GM12878 (cell line): ENCODE data around the gene VWA7. TPM values are rescaled to one million over a fixed set of nuclear protein-coding genes. Genes with fewer than 3 reads are reported as not detected.

Experiments
- BACH1 ChIP-seq: fragments of 450-650 bp; IDR thresholded peaks from 2 replicates; pipeline ENCODE4 v1.6.1; 2017; ENCODE audit warnings: mild to moderate bottlenecking, borderline replicate concordance
- BMI1 ChIP-seq: fragments of 450-650 bp; IDR thresholded peaks from 2 replicates; pipeline ENCODE4 v1.6.1; 2016; ENCODE audit warnings: mild to moderate bottlenecking, moderate library complexity, borderline replicate concordance
- EED ChIP-seq: sonication (generic); IDR thresholded peaks from 2 replicates; pipeline ENCODE4 v1.6.1; 2016; ENCODE audit warnings: antibody characterized with exemption, low read depth
- JUNB ChIP-seq: IDR thresholded peaks from 2 replicates; pipeline ENCODE4 v1.6.1; 2016; ENCODE audit warnings: antibody characterized with exemption, mild to moderate bottlenecking
- JUND ChIP-seq: IDR thresholded peaks from 2 replicates; pipeline ENCODE4 v1.6.1; 2012; ENCODE audit warnings: low read depth, mild to moderate bottlenecking, low read length, improper control_type of control experiment, moderate library complexity
- MEF2A ChIP-seq: IDR thresholded peaks from 2 replicates; pipeline ENCODE4 v1.6.1; 2011; ENCODE audit warnings: low read depth, mild to moderate bottlenecking, low read length, moderate library complexity; ENCODE audit not compliant: insufficient read depth
- MEF2B ChIP-seq: fragments of 450-650 bp; IDR thresholded peaks from 2 replicates; pipeline ENCODE4 v1.6.1; 2018; ENCODE audit warnings: mild to moderate bottlenecking, moderate library complexity; ENCODE audit not compliant: partially characterized antibody, poor library complexity, severe bottlenecking
- MTA3 ChIP-seq: IDR thresholded peaks from 2 replicates; pipeline ENCODE4 v1.6.1; 2012; ENCODE audit warnings: low read length, inconsistent platforms, borderline replicate concordance
- MYC ChIP-seq: IDR thresholded peaks from 2 replicates; pipeline ENCODE4 v1.6.1; 2011; ENCODE audit warnings: mild to moderate bottlenecking, low read length, moderate library complexity, inconsistent platforms; ENCODE audit not compliant: insufficient read depth, insufficient replicate concordance, insufficient read length, severe bottlenecking
- NFIC ChIP-seq: IDR thresholded peaks from 2 replicates; pipeline ENCODE4 v1.6.1; 2012; ENCODE audit warnings: low read depth, mild to moderate bottlenecking, inconsistent platforms, low read length, moderate library complexity
- NFXL1 ChIP-seq: fragments of 450-650 bp; IDR thresholded peaks from 2 replicates; pipeline ENCODE4 v1.6.1; 2017; ENCODE audit warnings: antibody characterized with exemption, mild to moderate bottlenecking, borderline replicate concordance
- NFYB ChIP-seq: IDR thresholded peaks from 2 replicates; pipeline ENCODE4 v1.6.1; 2011; ENCODE audit warnings: low read depth, mild to moderate bottlenecking, low read length, improper control_type of control experiment, moderate library complexity; ENCODE audit not compliant: insufficient read depth
- POLR2AphosphoS2 ChIP-seq: IDR thresholded peaks from 2 replicates; pipeline ENCODE4 v1.6.1; 2011; ENCODE audit warnings: low read depth, mild to moderate bottlenecking, low read length, improper control_type of control experiment, moderate library complexity
- POLR2AphosphoS5 ChIP-seq: IDR thresholded peaks from 2 replicates; pipeline ENCODE4 v1.6.1; 2011; ENCODE audit warnings: mild to moderate bottlenecking, low read length, inconsistent platforms
- RCOR1 ChIP-seq: conservative IDR thresholded peaks from 2 replicates; pipeline ENCODE4 v1.6.1; 2012; ENCODE audit warnings: low read depth, low read length, improper control_type of control experiment
- SMARCA5 ChIP-seq: fragments of 450-650 bp; IDR thresholded peaks from 2 replicates; pipeline ENCODE4 v1.6.1; 2017; ENCODE audit warnings: mild to moderate bottlenecking
- SP1 ChIP-seq: IDR thresholded peaks from one replicate; pipeline ENCODE4 v1.6.1; 2011; ENCODE audit warnings: low read depth, low read length
- STAT1 ChIP-seq: fragments of 450-650 bp; conservative IDR thresholded peaks from 2 replicates; pipeline ENCODE4 v1.6.1; 2014; ENCODE audit warnings: antibody characterized with exemption, mild to moderate bottlenecking
- TAF1 ChIP-seq: IDR thresholded peaks from 2 replicates; pipeline ENCODE4 v1.6.1; 2011; ENCODE audit warnings: mild to moderate bottlenecking, low read depth, low read length, borderline replicate concordance
- YBX1 ChIP-seq: fragments of 450-650 bp; IDR thresholded peaks from 2 replicates; pipeline ENCODE4 v1.6.1; 2016; ENCODE audit warnings: antibody characterized with exemption
- ZBED1 ChIP-seq: IDR thresholded peaks from 2 replicates; pipeline ENCODE4 v1.6.1; 2016; ENCODE audit warnings: borderline replicate concordance
- ZNF207 ChIP-seq: fragments of 450-650 bp; IDR thresholded peaks from 2 replicates; pipeline ENCODE4 v1.6.1; 2014; ENCODE audit warnings: antibody characterized with exemption, mild to moderate bottlenecking, borderline replicate concordance
- polyA plus RNA-seq, 11 experiments: library from polyadenylated mRNA; depleted of rRNA in 4 of 11; unstranded in 6 of 11; stranded (reverse) in 5 of 11; fragments of >200 nt; fragmentation: Nextera tagmentation in 4 of 11; fragmentation: Illumina TruSeq in 1 of 11; extraction: Ambion mirVana in 4 of 11; extraction: Trizol in 1 of 11; gene quantifications; 1 replicate in 1 of 11; 2 replicates in 10 of 11; pipeline versions ENCODE4 v1.2.1 to v1.2.3, GENCODE V29; 2011 to 2016; ENCODE audit warnings: inconsistent platforms in 2 of 11, missing spikeins in 2 of 11, low read depth in 1 of 11
- total RNA-seq, 4 experiments: library from RNA; depleted of rRNA in 3 of 4; stranded (reverse); fragments of >200 nt in 3 of 4; fragmentation: Illumina TruSeq in 1 of 4; extraction: Trizol in 1 of 4; gene quantifications; 2 replicates each; pipeline versions ENCODE4 v1.2.1 to v1.2.3, GENCODE V29; 2013 to 2021
- TF ChIP-seq, protein P1 (sequence below): IDR thresholded peaks from 2 replicates; pipeline ENCODE4 v1.6.1; 2011; ENCODE audit warnings: borderline replicate concordance, low read depth, mild to moderate bottlenecking, moderate library complexity, low read length; ENCODE audit not compliant: insufficient read depth, poor library complexity, severe bottlenecking

Gene VWA7
- total and polyA plus RNA-seq, 10 of the 15 experiments (the other 5 are each of a cell fraction or from before 2014, with no cell fraction given) = 0.11 to 3.1 (median 1.2) TPM; not detected in 1

GRCh38 chr6:31776989-31777666 lies at the start of gene VWA7 (continued):
- TF ChIP-seq TAF1 = no peak
- TF ChIP-seq JUNB = peak; percentile 45; the same call in 1 of the 2 replicates
- TF ChIP-seq MEF2A = peak; percentile 97
- peak; percentile 79 for TF ChIP-seq EED
- TF ChIP-seq MEF2B = peak; percentile 72
- TF ChIP-seq JUND = peak; percentile 58; the same call in 1 of the 2 replicates
- peak; percentile 69; the same call in 1 of the 2 replicates for TF ChIP-seq NFIC
- TF ChIP-seq POLR2AphosphoS5 = peak; percentile 73; the same call in 1 of the 2 replicates
- peak; percentile 51 for TF ChIP-seq SMARCA5
- no peak for TF ChIP-seq NFXL1
- TF ChIP-seq ZBED1 = peak; percentile 91; the same call in 1 of the 2 replicates
- no peak for TF ChIP-seq MYC
- TF ChIP-seq ZNF207 = 0 out of 2 replicates have a peak, but pooled peaks have one; percentile 16
- no peak for TF ChIP-seq POLR2AphosphoS2
- no peak for TF ChIP-seq RCOR1
- TF ChIP-seq BMI1 = no peak
- TF ChIP-seq SP1 = peak; percentile 69
- no peak for TF ChIP-seq NFYB
- TF ChIP-seq BACH1 = peak; percentile 69; the same call in 1 of the 2 replicates
- TF ChIP-seq MTA3 = peak; percentile 52
- TF ChIP-seq, protein P1, sequence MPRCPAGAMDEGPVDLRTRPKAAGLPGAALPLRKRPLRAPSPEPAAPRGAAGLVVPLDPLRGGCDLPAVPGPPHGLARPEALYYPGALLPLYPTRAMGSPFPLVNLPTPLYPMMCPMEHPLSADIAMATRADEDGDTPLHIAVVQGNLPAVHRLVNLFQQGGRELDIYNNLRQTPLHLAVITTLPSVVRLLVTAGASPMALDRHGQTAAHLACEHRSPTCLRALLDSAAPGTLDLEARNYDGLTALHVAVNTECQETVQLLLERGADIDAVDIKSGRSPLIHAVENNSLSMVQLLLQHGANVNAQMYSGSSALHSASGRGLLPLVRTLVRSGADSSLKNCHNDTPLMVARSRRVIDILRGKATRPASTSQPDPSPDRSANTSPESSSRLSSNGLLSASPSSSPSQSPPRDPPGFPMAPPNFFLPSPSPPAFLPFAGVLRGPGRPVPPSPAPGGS = peak; percentile 74
- no peak for TF ChIP-seq YBX1
- no peak for TF ChIP-seq STAT1
